GM12891 (cell line): Measurements from ENCODE around the gene RELA.

ENCODE experiments used
- PAX5 ChIP-seq: IDR thresholded peaks from 2 replicates; pipeline ENCODE4 v1.6.1; 2011; ENCODE audit warnings: low read length, moderate library complexity, mild to moderate bottlenecking; ENCODE audit not compliant: insufficient read depth, severe bottlenecking
- POLR2A ChIP-seq: IDR thresholded peaks from 2 replicates; pipeline ENCODE4 v1.6.1; 2011; ENCODE audit warnings: low read depth, low read length, control low read depth
- POLR2AphosphoS5 ChIP-seq: IDR thresholded peaks from 2 replicates; pipeline ENCODE4 v1.6.1; 2011; ENCODE audit warnings: low read depth, low read length, control low read depth
- POU2F2 ChIP-seq: IDR thresholded peaks from 2 replicates; pipeline ENCODE4 v1.6.1; 2011; ENCODE audit warnings: low read depth, mild to moderate bottlenecking, control low read depth, low read length, moderate library complexity
- SPI1 ChIP-seq: IDR thresholded peaks from 2 replicates; pipeline ENCODE4 v1.6.1; 2011; ENCODE audit warnings: low read depth, low read length, control low read depth

- TF ChIP-seq POLR2AphosphoS5 (no peak), POLR2A (no peak), POU2F2 (no peak), PAX5 (no peak), SPI1 (no peak)
These were observed 45.7 kb upstream of the RELA start for GRCh38 chr11:65708451-65708850.
